SJCRH30 (cell line): ENCODE data around the gene SRC. TPM values are rescaled to one million over a fixed set of nuclear protein-coding genes. Genes with fewer than 3 reads are reported as not detected.
A peak's percentile ranks its signal among the peaks of the same experiment; 100 is the strongest.

Source experiments
- DNase-seq, 2 experiments: peaks; one replicate each; pipeline ENCODE4 v3.0.0-alpha.2; 2015 to 2020
- H3K27ac ChIP-seq: fragments of 250-450 bp; sonication (Bioruptor Pico); 2 replicates; pipeline ENCODE4 v1.5.1; 2020; ENCODE audit warnings: mild to moderate bottlenecking, moderate library complexity
- H3K27me3 ChIP-seq: fragments of 250-450 bp; sonication (Bioruptor Pico); 2 replicates; pipeline ENCODE4 v1.5.1; 2020; ENCODE audit warnings: mild to moderate bottlenecking, moderate library complexity
- H3K36me3 ChIP-seq: fragments of 250-450 bp; sonication (Bioruptor Pico); 2 replicates; pipeline ENCODE4 v1.5.1; 2020; ENCODE audit warnings: mild to moderate bottlenecking, moderate library complexity
- H3K4me1 ChIP-seq: fragments of 250-450 bp; sonication (Bioruptor Pico); 2 replicates; pipeline ENCODE4 v1.5.1; 2020; ENCODE audit warnings: mild to moderate bottlenecking, moderate library complexity
- H3K4me3 ChIP-seq: fragments of 250-450 bp; sonication (Bioruptor Pico); 2 replicates; pipeline ENCODE4 v1.5.1; 2020; ENCODE audit warnings: mild to moderate bottlenecking, moderate library complexity
- H3K9me3 ChIP-seq: fragments of 250-450 bp; sonication (Bioruptor Pico); replicated peaks from 2 replicates; pipeline ENCODE4 v1.5.1; 2020; ENCODE audit warnings: mild to moderate bottlenecking, moderate library complexity
- total RNA-seq: library from RNA; depleted of rRNA; stranded (reverse); fragments of >200 nt; shearing (Covaris generic); gene quantifications from 2 replicates; pipeline ENCODE4 v1.2.3, GENCODE V29; 2014

The SRC gene
- total RNA-seq, 1 experiment from 2014 or later: 15.4 TPM

GRCh38 chr20:37439223-37439933, 93.4 kb downstream of the SRC start:
- Histone ChIP-seq H3K36me3 (no peaks in the 10 kb centered on the region), H3K9me3 (no peaks in the 10 kb centered on the region), H3K27me3 (no peaks in the 10 kb centered on the region), H3K4me1 (peaks cover 4% of the 10 kb centered on the region; the same call in 1 of the 2 replicates), H3K27ac (no peak overlapping the region), H3K4me3 (no peak overlapping the region)
- DNase-seq: no peak

- DNase-seq: no peak
- Histone ChIP-seq H3K4me3 (no peak overlapping the region), H3K9me3 (no peaks in the 10 kb centered on the region), H3K36me3 (no peaks in the 10 kb centered on the region), H3K27me3 (no peaks in the 10 kb centered on the region), H3K4me1 (peaks cover 4% of the 10 kb centered on the region; the same call in 1 of the 2 replicates), H3K27ac (no peak overlapping the region)
Measured at GRCh38 chr20:37441023-37441422, 95.1 kb downstream of the SRC start.

- Histone ChIP-seq H3K27me3 (no peaks in the 10 kb centered on the region), H3K27ac (no peak overlapping the region), H3K4me1 (peaks cover 16% of the 10 kb centered on the region), H3K4me3 (no peak overlapping the region), H3K36me3 (no peaks in the 10 kb centered on the region), H3K9me3 (no peaks in the 10 kb centered on the region)
- DNase-seq: no peak
Measured at GRCh38 chr20:37442547-37442946, 96.6 kb downstream of the SRC start.

- Histone ChIP-seq H3K27ac (no peak overlapping the region), H3K36me3 (no peaks in the 10 kb centered on the region), H3K27me3 (no peaks in the 10 kb centered on the region), H3K4me3 (no peak overlapping the region), H3K4me1 (peaks cover 19% of the 10 kb centered on the region), H3K9me3 (no peaks in the 10 kb centered on the region)
- no peak for DNase-seq
Measured at GRCh38 chr20:37442986-37443385, 97.0 kb downstream of the SRC start.

GRCh38 chr20:37443596-37443995, 97.7 kb downstream of the SRC start:
- Histone ChIP-seq H3K27me3 (no peaks in the 10 kb centered on the region), H3K4me1 (peaks cover 17% of the 10 kb centered on the region), H3K27ac (no peak overlapping the region), H3K4me3 (no peak overlapping the region), H3K9me3 (no peaks in the 10 kb centered on the region), H3K36me3 (no peaks in the 10 kb centered on the region)
- DNase-seq: no peak

GRCh38 chr20:37445041-37445440, 99.1 kb downstream of the SRC start:
- Histone ChIP-seq H3K36me3 (no peaks in the 10 kb centered on the region), H3K27me3 (no peaks in the 10 kb centered on the region), H3K4me3 (no peak overlapping the region), H3K9me3 (no peaks in the 10 kb centered on the region), H3K4me1 (peaks cover 17% of the 10 kb centered on the region), H3K27ac (no peak overlapping the region)
- no peak for DNase-seq

GRCh38 chr20:37446286-37447032, 100.5 kb downstream of the SRC start:
- Histone ChIP-seq H3K9me3 (no peaks in the 10 kb centered on the region), H3K4me1 (peaks cover 17% of the 10 kb centered on the region), H3K27me3 (no peaks in the 10 kb centered on the region), H3K36me3 (no peaks in the 10 kb centered on the region), H3K27ac (no peak overlapping the region), H3K4me3 (no peak overlapping the region)
- peak; percentile 54 to 67 for DNase-seq

- H3K4me3 ChIP-seq: no peak overlapping the region
- peak in 1 of 2 experiments; percentile 45 for DNase-seq
- no peaks in the 10 kb centered on the region for H3K9me3 ChIP-seq
- peaks cover 17% of the 10 kb centered on the region for H3K4me1 ChIP-seq
- H3K27me3 ChIP-seq: no peaks in the 10 kb centered on the region
- no peak overlapping the region for H3K27ac ChIP-seq
- H3K36me3 ChIP-seq: no peaks in the 10 kb centered on the region
Measured at GRCh38 chr20:37447688-37448087, 101.7 kb downstream of the SRC start.

GRCh38 chr20:37449276-37449675, 103.3 kb downstream of the SRC start:
- no peaks in the 10 kb centered on the region for H3K36me3 ChIP-seq
- no peak for DNase-seq
- no peaks in the 10 kb centered on the region for H3K27me3 ChIP-seq
- H3K4me1 ChIP-seq: peaks cover 17% of the 10 kb centered on the region
- no peak overlapping the region for H3K4me3 ChIP-seq
- no peak overlapping the region for H3K27ac ChIP-seq
- no peaks in the 10 kb centered on the region; the same call in 1 of the 2 replicates for H3K9me3 ChIP-seq

GRCh38 chr20:37450344-37450743, 104.4 kb downstream of the SRC start:
- Histone ChIP-seq H3K27ac (no peak overlapping the region), H3K27me3 (no peaks in the 10 kb centered on the region), H3K4me1 (peaks cover 17% of the 10 kb centered on the region), H3K4me3 (no peak overlapping the region), H3K9me3 (peaks cover 8% of the 10 kb centered on the region), H3K36me3 (no peaks in the 10 kb centered on the region)
- DNase-seq: no peak

GRCh38 chr20:37451616-37452015, 105.7 kb downstream of the SRC start:
- H3K4me1 ChIP-seq: peaks cover 11% of the 10 kb centered on the region; the same call in 1 of the 2 replicates
- no peaks in the 10 kb centered on the region for H3K27me3 ChIP-seq
- no peak overlapping the region for H3K4me3 ChIP-seq
- no peak for DNase-seq
- H3K27ac ChIP-seq: no peak overlapping the region
- H3K36me3 ChIP-seq: no peaks in the 10 kb centered on the region
- peaks cover 11% of the 10 kb centered on the region for H3K9me3 ChIP-seq

- DNase-seq: no peak
- Histone ChIP-seq H3K36me3 (no peaks in the 10 kb centered on the region), H3K27ac (no peak overlapping the region), H3K27me3 (no peaks in the 10 kb centered on the region), H3K9me3 (peaks cover 15% of the 10 kb centered on the region), H3K4me3 (no peak overlapping the region), H3K4me1 (peaks cover 8% of the 10 kb centered on the region; the same call in 1 of the 2 replicates)
Measured at GRCh38 chr20:37452236-37452635, 106.3 kb downstream of the SRC start.

GRCh38 chr20:37453288-37453687, 107.3 kb downstream of the SRC start:
- Histone ChIP-seq H3K27me3 (no peaks in the 10 kb centered on the region), H3K36me3 (no peaks in the 10 kb centered on the region), H3K4me1 (no peaks in the 10 kb centered on the region), H3K9me3 (peaks cover 21% of the 10 kb centered on the region), H3K4me3 (no peak overlapping the region), H3K27ac (no peak overlapping the region)
- no peak for DNase-seq

GRCh38 chr20:37453836-37454235, 107.9 kb downstream of the SRC start:
- H3K27me3 ChIP-seq: no peaks in the 10 kb centered on the region
- H3K4me3 ChIP-seq: no peak overlapping the region

GRCh38 chr20:37454636-37455385, 108.9 kb downstream of the SRC start:
- Histone ChIP-seq H3K4me1 (no peaks in the 10 kb centered on the region), H3K4me3 (no peak overlapping the region), H3K27ac (no peak overlapping the region), H3K27me3 (no peaks in the 10 kb centered on the region), H3K9me3 (peaks cover 24% of the 10 kb centered on the region), H3K36me3 (no peaks in the 10 kb centered on the region)
- DNase-seq: no peak

More at GRCh38 chr20:37453836-37454235, 107.9 kb downstream of the SRC start:
- DNase-seq: no peak
- H3K36me3 ChIP-seq: no peaks in the 10 kb centered on the region
- H3K9me3 ChIP-seq: peaks cover 24% of the 10 kb centered on the region
- no peak overlapping the region for H3K27ac ChIP-seq
- no peaks in the 10 kb centered on the region for H3K4me1 ChIP-seq
